GM19035 (cell line): ENCODE results near the gene STK25.
A peak's percentile ranks its signal among the peaks of the same experiment; 100 is the strongest.

Experiments
- ATAC-seq: cut with Tn5 transposase; IDR thresholded peaks from one replicate; pipeline ENCODE4 v1.9.1; 2021; ENCODE audit not compliant: unreplicated experiment

The STK25 gene

GRCh38 chr2:241508240-241509154 lies at the start of gene STK25:
Gene STK25 (minus strand): TSS chr2:241508584. CDS start chr2:241508035, 549 bp downstream.
- peak; percentile 91 for ATAC-seq

- no peak for ATAC-seq
Measured at GRCh38 chr2:241556746-241557145, 48.4 kb upstream of the STK25 start.

- no peak for ATAC-seq
Measured at GRCh38 chr2:241555711-241556110, 47.3 kb upstream of the STK25 start.

- no peak for ATAC-seq
Measured at GRCh38 chr2:241554610-241555322, 46.4 kb upstream of the STK25 start.

GRCh38 chr2:241553981-241554380 lies 45.6 kb upstream of the STK25 start:
- ATAC-seq: no peak

GRCh38 chr2:241553512-241553830 lies 45.1 kb upstream of the STK25 start:
- ATAC-seq: no peak

GRCh38 chr2:241551998-241552737 lies 43.8 kb upstream of the STK25 start:
- no peak for ATAC-seq

- no peak for ATAC-seq
Measured at GRCh38 chr2:241551599-241551997, 43.2 kb upstream of the STK25 start.

GRCh38 chr2:241550616-241551580 lies 42.5 kb upstream of the STK25 start:
- no peak for ATAC-seq

GRCh38 chr2:241548451-241548835 lies 40.1 kb upstream of the STK25 start:
- no peak for ATAC-seq

GRCh38 chr2:241547781-241548450 lies 39.5 kb upstream of the STK25 start:
- no peak for ATAC-seq

GRCh38 chr2:241546771-241547498 lies 38.6 kb upstream of the STK25 start:
- ATAC-seq: no peak

- ATAC-seq: no peak
Measured at GRCh38 chr2:241545523-241546473, 37.4 kb upstream of the STK25 start.

GRCh38 chr2:241545106-241545505 lies 36.7 kb upstream of the STK25 start:
- no peak for ATAC-seq

- ATAC-seq: no peak
Measured at GRCh38 chr2:241542278-241542605, 33.9 kb upstream of the STK25 start.

- ATAC-seq: no peak
Measured at GRCh38 chr2:241541564-241542277, 33.3 kb upstream of the STK25 start.

- ATAC-seq: no peak
Measured at GRCh38 chr2:241540771-241541561, 32.6 kb upstream of the STK25 start.
